NCI-H345 treated with DMSO at 0.1 percent for 48 hours (cell line): ENCODE results near the gene UBE2G1.

Experiments
- DNase-seq: peaks from one replicate; lab custom pipeline; 2025; ENCODE audit not compliant: unreplicated experiment; lab: John Stamatoyannopoulos, UW

UBE2G1 gene

DNA sequence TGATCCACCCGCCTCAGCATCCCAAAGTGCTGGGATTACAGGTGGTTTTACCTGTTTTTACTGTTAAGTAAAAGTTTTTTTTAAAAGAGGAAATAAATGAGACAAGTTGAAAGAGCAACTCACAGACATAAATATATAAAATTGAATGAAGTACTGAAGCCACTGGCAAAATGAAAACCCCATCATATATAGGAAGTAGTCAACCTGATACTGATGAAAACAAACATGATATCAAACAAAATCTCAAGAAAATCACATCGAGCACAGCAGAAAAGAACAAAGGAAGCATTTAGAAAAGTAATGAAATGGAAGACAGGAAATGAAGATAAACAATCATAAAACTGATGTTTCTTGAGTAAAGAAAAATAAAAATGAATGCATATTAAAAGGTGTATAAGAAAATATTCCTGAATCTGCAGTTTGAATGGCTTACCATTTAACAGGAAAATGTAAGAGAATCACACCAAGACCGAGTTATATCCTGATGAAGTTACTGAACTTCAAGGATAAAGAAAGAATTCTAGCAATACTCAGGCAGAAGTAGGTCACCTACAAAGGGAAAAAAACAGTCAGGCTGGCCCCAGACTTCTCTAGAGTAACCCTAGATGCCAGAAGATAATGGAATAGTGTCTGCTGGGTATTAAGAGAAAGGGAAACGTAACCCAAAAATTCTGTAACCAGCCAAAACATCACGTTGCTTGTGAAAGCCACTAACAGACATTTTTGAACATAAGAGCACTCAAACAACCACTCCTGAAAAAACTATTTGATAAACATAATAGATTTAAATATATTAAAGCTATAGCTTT lies 31.5 kb downstream of the UBE2G1 start:
- no peak for DNase-seq

DNA sequence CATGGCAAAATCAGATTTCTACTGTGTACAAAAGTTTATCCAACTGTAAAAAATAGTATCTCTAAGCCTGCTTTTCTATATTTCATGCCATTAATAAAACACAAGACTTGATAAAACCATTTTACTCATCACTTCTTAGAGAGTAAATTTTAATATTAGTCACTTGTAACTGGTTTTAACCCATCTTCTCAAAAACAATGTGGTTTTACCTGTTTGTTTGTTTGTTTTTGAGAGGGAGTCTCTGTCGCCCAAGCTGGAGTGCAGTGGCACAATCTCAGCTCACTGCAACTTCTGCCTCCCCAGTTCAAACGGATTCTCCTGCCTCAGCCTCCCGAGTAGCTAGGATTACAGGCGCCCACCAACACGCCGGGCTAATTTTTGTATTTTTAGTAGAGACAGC lies 32.1 kb downstream of the UBE2G1 start:
- DNase-seq: no peak

GRCh38 chr17:4333041-4333440 lies 33.4 kb downstream of the UBE2G1 start:
- no peak for DNase-seq

DNA sequence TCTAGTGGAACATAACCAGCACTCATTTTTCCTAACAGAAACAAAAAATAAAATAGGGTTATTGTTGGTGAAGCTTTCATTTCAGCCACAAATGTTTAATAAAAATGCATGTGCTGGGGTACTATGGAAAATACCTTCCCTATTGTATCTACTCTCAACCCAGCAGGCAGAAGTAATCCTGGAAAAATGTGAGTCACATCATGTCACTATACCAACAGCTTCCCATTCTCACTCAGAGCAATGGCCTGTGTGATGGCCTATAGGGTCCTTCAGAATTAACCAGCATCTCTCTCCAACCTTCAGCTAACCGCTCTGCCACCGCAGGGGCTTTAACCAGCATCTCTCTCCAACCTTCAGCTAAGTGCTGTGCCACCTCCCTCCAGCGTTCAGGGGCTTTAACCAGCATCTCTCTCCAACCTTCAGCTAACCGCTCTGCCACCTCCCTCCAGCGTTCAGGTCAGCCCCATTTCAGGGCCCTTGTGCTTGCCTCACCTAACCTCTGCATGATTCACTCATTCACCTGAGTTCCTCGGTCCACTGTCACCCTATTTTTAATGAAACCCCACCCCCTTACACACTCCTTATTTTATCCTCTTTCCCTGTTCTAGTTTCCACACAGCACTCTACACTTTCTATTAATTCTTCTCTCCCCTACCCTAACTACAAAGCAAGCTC lies 34.0 kb downstream of the UBE2G1 start:
- no peak for DNase-seq

- DNase-seq: no peak
Observed at GRCh38 chr17:4331614-4332013, 34.9 kb downstream of the UBE2G1 start.

DNA sequence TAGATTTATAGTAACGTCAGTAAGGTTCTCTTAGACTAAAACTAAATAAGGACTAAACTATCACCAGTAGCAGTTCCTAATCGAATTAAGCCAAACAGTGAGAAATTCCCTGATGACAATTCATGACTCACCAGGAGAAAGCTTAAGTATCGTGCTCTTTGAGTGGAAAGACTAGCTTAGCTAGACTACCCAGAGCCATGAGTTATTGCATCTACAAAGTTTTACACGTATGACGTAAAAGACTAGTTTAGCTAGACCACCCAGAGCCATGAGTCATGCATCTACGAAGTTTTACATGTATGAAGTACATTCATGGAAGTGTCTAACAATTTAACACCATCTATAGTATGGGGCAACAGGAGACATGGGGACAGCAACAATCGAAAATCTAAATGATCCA lies 36.6 kb downstream of the UBE2G1 start:
- no peak for DNase-seq

DNA sequence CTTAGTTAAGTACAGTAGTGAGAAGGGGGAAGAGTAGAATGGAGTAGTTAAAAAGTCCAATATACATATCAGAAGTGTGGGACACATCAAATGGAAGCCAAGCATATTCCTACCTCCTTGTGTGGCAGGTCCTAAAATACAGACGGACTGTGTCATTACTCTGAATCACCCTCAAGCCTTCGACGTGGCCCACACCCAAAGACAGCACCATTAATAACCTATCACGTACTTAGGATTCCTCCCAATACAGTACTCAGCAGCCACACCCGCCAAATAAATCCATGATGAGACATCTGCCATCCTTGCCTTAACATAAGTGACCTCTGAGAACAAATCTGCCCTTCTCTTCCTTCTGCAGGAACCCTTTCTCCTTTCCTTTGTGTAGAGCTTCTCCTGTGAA lies 38.9 kb downstream of the UBE2G1 start:
- no peak for DNase-seq

- DNase-seq: no peak
Observed at GRCh38 chr17:4326608-4327007, 39.9 kb downstream of the UBE2G1 start.

DNA sequence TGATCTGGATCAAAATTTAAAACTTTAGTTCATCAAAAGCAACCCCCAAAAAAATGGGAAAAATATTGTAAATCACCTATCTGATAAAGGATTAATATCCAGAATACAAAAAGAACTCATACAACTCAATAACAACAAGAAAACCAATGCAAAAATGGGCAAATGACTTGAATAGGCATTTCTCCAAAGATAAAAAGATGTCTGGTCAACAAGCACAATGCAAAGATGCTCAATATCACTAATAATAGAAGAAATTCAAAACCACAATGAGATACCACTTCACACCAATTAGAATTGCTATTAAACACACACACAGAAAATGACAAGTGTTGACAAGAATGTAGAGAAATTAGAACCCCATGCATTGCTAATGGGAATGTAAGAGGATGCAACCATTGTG lies 40.4 kb downstream of the UBE2G1 start:
- no peak for DNase-seq

- no peak for DNase-seq
Observed at GRCh38 chr17:4324463-4324862, 42.0 kb downstream of the UBE2G1 start.

GRCh38 chr17:4319221-4319620 lies 47.3 kb downstream of the UBE2G1 start:
- DNase-seq: no peak

DNA sequence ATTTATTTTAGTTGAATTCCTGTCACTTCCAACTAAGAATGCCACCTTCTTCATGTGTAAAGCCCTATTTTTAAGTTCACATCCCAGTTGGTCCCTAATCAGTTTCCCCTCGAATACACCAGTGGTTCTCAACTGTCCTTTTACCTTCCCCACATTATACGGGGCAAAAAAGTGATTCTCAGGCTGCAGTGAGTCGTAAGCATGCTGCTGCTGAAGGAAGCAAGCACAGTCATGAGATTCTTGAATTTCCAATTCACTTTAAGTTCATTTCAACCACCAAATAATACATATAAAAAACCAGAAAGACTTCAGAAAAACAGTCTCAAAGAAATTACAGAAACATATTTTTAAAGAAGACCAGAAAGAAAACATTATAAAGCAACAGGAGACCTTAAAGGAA lies 47.9 kb downstream of the UBE2G1 start:
- DNase-seq: no peak

DNA sequence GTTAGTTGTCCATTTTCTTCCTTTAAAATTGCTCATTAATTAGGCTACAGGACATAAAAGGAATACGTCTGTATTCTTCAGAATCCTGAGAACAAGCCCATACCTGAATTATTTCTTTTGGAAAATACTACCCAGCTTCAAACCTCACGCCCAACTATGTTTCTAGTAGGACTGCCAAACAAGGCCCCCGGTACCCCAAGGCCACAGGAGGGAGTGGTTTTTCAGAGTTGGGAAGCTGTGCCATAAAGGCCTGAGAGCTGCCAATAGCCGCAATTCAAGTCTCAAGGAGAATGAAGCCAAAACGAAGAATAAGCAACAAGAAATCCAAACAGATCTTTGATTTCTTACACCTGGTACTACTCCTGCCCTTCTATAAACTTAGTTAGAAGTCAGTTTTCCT lies 48.3 kb downstream of the UBE2G1 start:
- no peak for DNase-seq

- no peak for DNase-seq
Observed at GRCh38 chr17:4317610-4318009, 48.9 kb downstream of the UBE2G1 start.

GRCh38 chr17:4316648-4317047 lies 49.8 kb downstream of the UBE2G1 start:
- no peak for DNase-seq

GRCh38 chr17:4314618-4315017 lies 51.9 kb downstream of the UBE2G1 start:
- no peak for DNase-seq

- no peak for DNase-seq
Observed at GRCh38 chr17:4314179-4314578, 52.3 kb downstream of the UBE2G1 start.

- no peak for DNase-seq
Observed at GRCh38 chr17:4313221-4314114, 53.0 kb downstream of the UBE2G1 start.

GRCh38 chr17:4310354-4311060 lies 56.0 kb downstream of the UBE2G1 start:
- DNase-seq: no peak

DNA sequence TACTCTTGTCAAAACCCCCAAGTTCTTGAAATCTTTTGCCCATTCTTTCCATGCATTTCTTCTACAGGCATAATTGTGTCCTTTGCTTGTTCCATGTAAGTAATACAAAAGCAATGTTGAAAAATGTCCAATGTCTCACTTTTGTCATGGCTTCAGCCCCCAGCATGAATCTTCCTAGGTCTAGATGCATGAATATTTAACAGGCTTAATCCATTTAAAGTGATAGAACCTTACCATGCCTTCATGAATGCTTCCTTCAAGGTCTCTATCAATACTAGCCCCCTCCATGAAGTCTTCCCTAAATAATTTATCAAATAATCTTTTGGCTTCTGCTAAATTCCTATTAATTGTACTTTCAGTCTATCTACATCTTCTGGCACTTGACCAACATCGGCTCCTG lies 56.6 kb downstream of the UBE2G1 start:
- DNase-seq: no peak
